GM21529 (cell line): ENCODE results near the gene FAM83F.
A peak's percentile ranks its signal among the peaks of the same experiment; 100 is the strongest.
"Not testable (repeated sequence)": the region's sequence is repeated elsewhere in the genome, so short reads cannot be mapped to it uniquely, and the experiment has no call there.

Experiments used
- ATAC-seq: cut with Tn5 transposase; IDR thresholded peaks from one replicate; pipeline ENCODE4 v1.9.1; 2021; ENCODE audit not compliant: unreplicated experiment

Gene FAM83F

GRCh38 chr22:39994566-39995392 is at the start of gene FAM83F:
Gene FAM83F, plus strand, starts transcription at chr22:39994954. Its CDS starts 89 bp downstream, at chr22:39995043.
- no peak for ATAC-seq

GRCh38 chr22:39946126-39946502 is 48.6 kb upstream of the FAM83F start:
- ATAC-seq, result no peak

GRCh38 chr22:39946503-39947219 is 48.1 kb upstream of the FAM83F start:
- ATAC-seq, result no peak

- ATAC-seq, result no peak
Measured at GRCh38 chr22:39947220-39948216, 47.2 kb upstream of the FAM83F start.

GRCh38 chr22:39949964-39950737 is 44.6 kb upstream of the FAM83F start:
- no peak for ATAC-seq

GRCh38 chr22:39951603-39952293 is 43.0 kb upstream of the FAM83F start:
- not testable (repeated sequence) for ATAC-seq

- ATAC-seq, result no peak
Measured at GRCh38 chr22:39952347-39952746, 42.4 kb upstream of the FAM83F start.

GRCh38 chr22:39953101-39953500 is 41.7 kb upstream of the FAM83F start:
- ATAC-seq, result no peak

GRCh38 chr22:39954584-39955055 is 40.1 kb upstream of the FAM83F start:
- ATAC-seq, result no peak

GRCh38 chr22:39955675-39956074 is 39.1 kb upstream of the FAM83F start:
- ATAC-seq, result no peak

GRCh38 chr22:39956932-39957664 is 37.7 kb upstream of the FAM83F start:
- no peak for ATAC-seq

- no peak for ATAC-seq
Measured at GRCh38 chr22:39958009-39958711, 36.6 kb upstream of the FAM83F start.

- ATAC-seq, result no peak
Measured at GRCh38 chr22:39958949-39959639, 35.7 kb upstream of the FAM83F start.

- ATAC-seq, result no peak
Measured at GRCh38 chr22:39959640-39960447, 34.9 kb upstream of the FAM83F start, which contains the start of gene TMA7B. Gene TMA7B, plus strand, starts transcription at chr22:39960397. Its CDS starts 3,978 bp downstream, at chr22:39964375.

GRCh38 chr22:39960791-39961746 is 33.7 kb upstream of the FAM83F start:
- peak; percentile 83 for ATAC-seq

GRCh38 chr22:39962071-39962470 is 32.7 kb upstream of the FAM83F start:
- no peak for ATAC-seq
